ENCODE measurements around the gene LEFTY2.

GRCh38 chr1:225891229-225891972 is 49.6 kb downstream of the LEFTY2 start:
- no peak for TF ChIP-seq CREM (IDR thresholded peaks at IDR 0.05; ENCODE audit: low read depth)
- no peak for TF ChIP-seq HDGF (IDR thresholded peaks at IDR 0.05)
